CD4-positive, alpha-beta T cell treated with Interleukin-10 for 1 hour (primary cell): Measurements from ENCODE around the gene TRPM2.

Source experiments
- DNase-seq: peaks from one replicate; pipeline ENCODE4 v3.0.0-alpha.2; 2020

Gene TRPM2

DNA sequence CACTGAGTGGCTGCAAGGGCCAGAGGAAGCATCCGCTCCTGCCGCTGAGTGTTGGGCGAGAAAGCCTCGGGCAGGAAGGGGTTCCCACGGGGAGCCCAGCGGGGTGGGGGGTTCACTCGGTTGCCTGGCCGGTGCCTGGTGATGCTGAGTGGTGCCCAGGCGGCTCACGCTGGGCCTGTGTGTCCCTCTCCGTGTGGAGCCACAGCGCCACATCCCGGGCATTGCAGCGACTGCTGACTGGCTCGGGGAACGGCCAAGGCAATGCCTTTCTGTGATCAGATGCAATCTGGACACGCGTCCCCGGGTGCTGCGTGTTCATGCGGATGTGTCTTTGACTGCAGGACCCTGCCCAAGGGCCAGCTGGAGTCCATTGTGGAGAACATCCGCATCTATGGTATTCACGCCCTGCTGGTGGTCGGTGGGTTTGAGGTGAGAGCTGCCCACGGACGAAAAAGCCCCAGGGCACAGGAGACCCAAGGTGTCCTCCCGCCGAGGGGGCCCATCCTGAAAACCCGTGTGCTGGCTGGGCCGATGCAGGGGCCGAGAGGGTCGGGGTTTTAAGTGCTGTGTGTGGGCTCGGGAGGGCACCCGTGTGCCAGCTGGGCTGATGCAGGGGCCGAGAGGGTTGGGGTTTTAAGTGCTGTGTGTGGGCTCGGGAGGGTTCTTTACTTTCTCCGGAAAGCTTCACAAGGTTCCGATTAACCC is 30.6 kb upstream of the TRPM2 start:
- no peak for DNase-seq

DNA sequence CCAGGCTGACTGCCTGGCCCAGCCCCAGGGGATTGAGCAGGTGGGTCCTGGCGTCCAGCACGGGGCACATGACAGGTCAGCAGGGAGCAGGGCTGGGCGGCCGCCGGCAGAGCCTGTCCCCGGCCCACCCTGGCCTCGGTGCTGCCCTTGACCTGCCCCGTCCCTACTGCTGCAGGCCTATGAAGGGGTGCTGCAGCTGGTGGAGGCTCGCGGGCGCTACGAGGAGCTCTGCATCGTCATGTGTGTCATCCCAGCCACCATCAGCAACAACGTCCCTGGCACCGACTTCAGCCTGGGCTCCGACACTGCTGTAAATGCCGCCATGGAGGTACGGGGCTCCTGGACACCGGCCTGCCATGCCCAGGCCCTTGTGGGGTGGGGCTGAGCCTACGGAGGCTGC is 29.8 kb upstream of the TRPM2 start:
- no peak for DNase-seq

DNA sequence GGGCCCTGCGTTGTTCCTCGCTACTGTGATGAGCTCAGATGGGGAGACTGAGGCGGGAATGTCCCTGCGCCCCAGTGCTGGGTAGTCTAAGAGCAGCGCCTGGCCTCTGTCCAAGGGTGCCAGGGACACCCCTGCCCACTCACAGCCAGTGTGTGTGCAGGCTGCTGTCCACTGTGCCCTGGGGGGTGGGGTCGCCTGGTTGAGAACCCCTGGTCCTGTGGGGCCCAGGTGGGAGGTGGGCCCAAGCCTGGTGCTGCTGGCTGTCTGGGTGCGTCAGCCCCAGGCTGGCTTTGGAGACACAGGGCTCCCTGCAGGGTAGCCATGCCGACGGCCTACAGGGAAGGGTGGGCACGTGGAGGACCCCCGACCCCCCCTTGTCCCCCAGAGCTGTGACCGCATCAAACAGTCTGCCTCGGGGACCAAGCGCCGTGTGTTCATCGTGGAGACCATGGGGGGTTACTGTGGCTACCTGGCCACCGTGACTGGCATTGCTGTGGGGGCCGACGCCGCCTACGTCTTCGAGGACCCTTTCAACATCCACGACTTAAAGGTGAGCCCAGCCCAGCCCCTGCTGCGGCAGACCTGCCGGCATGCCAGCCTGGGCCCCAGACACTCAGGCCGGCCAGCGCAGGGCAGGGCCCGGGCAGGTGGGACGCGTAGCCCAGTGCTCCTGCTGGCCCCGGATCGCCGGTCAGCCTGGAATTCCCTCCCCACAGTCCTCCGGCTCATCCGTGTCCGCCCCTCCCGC is 29.1 kb upstream of the TRPM2 start:
- DNase-seq = no peak

DNA sequence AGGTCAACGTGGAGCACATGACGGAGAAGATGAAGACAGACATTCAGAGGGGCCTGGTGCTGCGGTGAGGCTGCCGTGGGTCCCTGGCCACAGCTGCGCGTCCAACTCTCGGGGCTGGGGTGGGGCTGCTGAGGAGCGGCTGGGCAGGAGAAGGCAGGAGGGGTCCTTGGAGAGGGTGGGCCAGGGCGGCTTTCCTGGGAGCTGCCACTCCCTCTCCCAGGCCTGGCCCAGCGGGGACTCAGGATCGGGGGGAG is 28.6 kb upstream of the TRPM2 start:
- DNase-seq = no peak

DNA sequence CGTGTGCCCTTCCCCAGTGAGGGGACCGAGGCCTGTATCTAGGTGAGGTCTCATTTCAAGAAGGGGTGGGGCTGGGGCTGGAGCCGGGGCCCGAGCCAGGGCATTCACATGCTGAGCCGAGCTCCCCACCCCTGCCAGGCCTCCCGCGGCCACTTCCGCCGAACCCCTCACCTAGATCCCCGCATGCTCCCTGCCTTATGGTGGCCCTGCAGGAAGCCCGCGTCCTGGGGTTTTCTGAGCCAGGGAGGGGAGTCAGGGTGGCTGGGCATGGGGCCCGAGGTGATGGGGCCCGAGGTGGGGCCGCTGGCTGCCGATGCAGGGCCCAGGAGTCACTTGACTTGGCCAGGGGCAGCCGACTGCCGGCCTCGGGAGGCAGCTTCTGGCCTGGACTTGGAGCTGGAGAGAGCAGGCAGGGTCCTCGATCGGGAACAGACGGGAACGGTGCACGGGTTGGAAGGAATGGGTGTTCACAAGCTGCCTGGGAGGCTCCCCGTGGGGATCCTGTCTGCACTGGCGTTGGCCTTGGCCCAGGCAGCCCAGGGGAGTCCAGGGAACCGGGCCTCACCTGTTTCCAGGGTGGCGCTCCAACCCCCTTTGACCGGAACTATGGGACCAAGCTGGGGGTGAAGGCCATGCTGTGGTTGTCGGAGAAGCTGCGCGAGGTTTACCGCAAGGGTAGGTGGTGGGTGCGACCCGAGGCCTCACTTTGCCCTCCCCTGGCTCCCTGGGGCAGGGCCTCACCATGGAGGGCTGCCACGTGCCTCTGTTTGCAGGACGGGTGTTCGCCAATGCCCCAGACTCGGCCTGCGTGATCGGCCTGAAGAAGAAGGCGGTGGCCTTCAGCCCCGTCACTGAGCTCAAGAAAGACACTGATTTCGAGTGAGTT is 27.8 kb upstream of the TRPM2 start:
- no peak for DNase-seq

DNA sequence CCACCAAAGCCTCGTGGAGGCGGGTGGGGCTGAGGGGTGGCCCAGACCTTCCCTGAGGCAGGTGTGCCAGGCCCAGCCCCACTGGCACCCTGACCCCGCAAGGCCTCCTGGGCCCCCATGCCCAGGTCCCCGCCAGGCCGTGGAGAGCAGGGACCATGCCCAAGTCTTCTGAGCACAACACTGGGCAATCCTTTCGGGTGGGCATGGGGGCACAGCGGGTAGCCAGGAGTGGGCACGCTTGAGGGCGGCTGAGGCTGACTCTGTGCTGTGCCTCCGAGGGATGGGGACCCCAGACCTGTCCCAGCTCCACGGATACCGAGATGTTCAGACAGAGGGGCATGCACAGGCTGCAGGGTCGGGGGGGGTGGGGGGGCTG is 27.2 kb upstream of the TRPM2 start:
- no peak for DNase-seq

DNA sequence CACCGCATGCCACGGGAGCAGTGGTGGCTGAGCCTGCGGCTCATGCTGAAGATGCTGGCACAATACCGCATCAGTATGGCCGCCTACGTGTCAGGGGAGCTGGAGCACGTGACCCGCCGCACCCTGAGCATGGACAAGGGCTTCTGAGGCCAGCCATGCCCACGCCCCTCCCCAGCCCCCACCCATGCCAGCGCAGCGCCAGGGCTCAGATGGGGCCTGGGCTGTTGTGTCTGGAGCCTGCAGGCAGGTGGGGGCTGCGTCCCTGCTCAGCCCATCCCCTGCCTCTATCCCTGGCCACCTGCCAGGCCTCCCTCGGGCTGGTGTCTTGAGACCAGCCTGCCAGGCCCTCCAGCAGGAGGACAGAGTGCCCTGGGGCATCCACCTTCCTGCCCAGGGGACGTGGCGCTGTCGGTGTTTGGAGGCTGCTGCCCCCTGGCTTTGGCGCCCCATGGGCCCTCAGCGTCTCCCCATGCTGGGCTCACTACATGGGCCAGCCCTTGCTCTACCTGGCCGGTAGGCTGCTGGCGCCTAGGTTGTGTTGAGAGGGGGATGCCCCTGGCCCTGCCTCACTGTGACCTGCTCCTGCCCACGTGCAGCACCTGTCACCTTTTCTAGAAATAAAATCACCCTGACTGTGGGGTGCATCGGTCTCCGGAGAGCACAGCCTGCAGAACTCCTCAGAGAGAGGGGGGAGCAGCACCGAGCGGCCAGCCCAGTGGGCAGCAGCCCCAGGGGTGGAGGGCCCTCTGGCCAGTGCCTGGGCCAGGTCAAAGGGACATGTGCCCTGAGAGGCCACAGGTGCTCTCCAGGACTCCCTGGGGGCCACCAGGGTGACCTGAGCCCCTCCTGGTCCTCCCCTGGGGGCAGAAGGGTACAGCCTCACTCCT is 26.5 kb upstream of the TRPM2 start:
- DNase-seq = no peak

DNA sequence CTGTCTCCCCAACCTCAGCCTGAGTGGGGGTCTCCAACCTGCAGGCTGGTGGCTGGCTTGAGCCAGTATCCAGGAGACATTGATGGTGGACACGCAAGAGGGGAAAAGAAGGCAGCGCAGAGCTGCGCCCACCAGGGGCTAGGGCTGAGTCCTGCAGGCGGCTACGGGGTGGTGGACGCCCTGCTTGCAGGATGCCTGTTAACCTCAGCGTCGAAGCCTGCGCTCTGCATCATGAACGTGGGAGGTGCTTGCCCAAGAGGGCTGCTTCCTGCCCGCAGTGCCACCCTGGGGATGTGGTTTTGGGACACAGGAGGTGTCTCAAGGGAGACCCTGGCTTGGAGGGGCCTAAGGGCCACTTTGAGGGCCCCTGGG is 25.8 kb upstream of the TRPM2 start:
- DNase-seq = no peak

DNA sequence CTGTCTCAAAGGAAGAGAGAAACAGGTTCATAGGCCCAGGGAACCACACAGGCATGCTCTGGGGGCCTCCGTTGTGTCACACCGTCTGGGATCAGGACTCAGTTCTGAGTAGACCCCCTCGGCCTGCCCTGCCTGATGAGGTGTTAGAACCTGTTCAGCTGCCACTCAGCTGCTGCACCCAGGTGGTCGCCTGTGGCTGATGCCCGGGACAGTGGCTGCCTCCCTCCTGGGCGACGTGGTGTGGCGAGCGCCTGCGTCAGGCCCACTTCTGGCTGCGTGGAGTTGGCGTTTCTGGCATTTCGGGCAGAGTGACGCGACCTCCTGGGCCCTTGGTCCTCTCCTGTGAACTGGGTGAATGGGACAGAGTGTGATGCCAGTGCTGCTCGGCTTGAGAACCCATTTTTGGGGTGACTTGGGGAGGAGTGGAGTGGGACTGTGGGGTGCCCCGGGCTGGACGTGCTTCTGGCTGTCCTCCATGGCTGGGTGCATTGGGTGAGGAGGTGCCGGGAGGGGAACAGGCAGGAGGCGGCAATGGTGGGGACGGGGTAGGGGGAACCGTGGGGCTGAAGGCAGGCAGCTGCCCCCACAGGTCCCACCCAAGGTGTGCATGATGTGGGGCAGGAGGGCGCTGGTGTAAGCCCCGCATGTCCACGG is 25.1 kb upstream of the TRPM2 start:
- DNase-seq = no peak

DNA sequence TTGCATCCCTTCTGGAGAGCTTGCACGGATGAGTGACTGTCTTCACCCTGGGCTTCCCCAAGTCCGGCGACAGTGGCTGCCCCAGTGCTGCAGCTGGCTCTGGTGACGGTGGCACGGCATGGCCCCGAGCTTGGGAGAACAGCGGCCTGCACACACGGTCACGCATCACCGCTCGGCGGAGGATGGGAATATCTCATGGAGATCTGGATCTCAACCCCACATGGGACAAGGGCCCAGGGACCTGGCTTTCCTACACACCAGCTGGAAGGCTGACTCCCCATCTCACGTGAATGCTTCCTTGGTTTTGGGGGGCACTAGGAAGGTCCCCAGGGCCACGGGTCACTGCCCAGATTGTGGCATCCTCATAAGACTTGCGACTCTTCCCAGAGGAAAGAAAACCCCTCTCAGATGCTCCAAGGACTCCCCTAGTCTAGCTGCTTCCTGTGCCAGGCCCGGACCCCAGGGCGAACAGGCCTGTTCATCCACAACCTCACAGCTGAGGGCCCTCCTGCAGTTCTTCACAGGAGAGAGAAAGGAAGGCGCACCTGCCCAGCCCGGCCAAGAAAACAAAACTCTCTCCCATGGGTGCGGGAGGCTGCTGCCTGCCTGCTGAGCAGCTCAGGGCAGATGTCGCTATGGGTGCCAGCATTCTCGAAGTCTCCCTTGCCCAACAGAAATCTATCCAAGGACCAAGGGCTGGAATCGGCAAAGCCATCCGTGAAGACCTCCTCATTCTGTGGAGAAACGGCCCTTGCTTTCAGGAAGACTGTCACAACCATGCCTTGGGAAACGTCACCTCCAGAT is 24.1 kb upstream of the TRPM2 start:
- DNase-seq = no peak

DNA sequence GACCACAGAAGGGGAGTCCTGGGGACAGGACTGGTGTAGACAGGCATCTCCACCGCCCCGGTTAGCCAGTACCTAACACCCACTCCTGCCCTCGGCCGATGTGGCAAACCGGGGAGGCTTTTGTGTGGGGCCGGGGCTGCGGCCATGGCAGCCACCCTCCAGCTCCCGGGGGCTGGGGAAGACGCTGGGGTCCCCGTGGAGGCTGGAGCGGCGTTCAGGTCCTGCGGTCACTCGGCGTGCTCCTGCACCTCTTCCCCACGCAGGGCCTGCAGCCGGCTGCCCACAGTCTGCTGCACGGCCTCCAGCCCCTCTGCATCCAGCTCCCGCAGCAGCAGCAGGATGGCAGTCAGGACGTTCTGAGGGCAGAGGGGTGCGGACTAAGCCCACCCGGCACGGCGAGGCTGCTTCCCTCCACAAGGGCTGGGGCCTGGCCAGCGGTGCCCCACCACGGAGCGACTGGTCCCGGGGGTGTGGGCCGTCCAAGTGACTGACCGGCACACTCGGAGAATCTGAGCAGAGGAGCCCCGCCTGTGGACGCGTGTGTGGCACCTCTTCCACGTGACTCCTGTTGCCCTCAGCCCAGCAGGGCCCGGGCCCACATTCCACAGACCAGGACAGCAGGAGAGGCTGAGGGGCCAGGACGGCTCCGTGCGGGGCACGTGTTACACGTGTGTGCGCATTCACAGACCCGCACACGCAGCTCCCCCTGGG is 23.3 kb upstream of the TRPM2 start:
- DNase-seq = no peak

DNA sequence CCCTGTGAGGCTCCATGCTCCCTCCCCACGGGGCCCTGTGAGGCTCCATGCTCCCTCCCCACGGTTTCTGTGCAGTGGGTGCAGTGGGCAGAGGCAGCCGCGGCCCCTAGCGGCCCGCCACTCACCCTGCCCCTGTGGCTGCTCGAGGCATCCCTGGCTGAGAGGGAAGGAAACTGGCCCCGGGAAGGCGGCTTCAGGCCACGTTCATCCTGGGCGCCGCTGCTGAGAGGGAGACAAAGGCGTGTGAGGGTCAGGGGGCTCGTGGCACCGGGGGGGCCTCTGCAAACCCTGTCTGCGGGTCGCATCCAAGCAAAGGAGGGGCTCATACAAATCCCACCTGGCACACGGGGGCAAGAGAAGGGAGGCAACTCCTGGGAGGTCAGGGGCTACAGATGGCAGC is 22.7 kb upstream of the TRPM2 start:
- DNase-seq = no peak

DNA sequence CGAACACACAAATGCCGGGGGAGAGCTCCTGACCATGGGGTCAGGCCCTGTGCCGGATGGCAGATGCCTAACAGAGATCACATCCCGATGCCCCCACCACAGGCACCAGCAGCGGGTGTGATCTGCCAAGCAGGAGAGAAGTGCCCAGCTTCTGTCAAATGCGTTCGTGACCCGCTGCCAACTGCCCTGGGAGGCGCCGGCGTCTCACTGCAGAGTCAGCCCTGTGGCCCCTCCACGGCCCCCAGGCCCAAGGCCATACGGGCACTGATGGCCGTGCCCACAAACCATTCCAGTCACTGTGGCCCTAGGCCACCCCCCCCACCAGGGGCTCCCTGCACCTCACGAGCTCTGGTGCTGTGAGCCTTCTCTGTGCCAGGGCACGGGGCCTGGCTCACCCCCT is 22.2 kb upstream of the TRPM2 start:
- DNase-seq = no peak

DNA sequence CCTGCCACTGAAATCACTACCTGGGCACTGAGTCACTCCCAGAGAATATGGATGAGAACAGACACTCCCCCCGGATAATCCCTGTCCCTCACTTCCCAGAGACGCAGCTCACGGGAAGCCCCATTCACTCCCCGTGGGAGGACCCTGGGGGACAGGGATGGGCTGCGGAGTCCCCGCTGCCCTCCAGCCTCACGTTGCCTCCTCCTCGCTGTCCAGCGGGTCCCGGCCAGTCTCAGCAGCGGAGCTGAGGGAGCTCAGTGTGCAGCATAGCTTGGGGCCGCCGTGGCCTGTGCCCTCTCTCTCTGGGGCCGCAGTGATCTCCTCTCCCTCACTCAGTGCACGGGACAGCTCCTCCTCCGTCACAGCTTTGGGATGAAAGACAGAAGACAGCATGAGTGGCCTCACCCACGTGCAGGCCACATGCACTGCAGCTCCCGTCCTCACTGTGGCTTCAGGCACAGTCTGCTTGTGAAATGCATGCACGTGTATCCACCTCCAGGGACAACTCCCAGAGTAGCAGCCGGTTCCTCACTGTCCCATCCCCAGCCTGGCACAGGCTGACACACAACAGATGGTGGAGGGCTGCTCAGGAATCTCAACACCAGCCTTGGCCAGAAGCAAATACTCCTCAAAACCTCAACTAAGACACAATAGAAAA is 21.6 kb upstream of the TRPM2 start:
- no peak for DNase-seq

DNA sequence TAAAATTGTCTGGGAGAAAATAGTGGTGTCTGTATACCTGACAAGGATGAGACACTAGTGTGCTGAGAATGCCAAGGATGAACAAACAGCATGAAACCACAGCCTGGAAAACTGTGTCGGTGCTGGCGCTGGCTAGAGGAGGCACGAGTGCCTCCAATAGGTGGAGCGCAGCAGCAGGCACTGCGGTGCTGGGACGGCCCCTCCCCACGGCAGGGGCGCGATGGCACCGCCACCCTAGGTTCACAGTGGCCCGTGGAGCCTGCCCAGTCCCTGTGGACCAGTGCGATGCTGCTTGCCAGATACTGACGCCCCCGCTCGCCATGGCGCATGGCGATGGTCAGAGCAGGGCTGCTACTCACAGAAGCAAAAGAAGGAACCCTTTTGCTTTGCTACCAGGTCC is 21.0 kb upstream of the TRPM2 start:
- no peak for DNase-seq

DNA sequence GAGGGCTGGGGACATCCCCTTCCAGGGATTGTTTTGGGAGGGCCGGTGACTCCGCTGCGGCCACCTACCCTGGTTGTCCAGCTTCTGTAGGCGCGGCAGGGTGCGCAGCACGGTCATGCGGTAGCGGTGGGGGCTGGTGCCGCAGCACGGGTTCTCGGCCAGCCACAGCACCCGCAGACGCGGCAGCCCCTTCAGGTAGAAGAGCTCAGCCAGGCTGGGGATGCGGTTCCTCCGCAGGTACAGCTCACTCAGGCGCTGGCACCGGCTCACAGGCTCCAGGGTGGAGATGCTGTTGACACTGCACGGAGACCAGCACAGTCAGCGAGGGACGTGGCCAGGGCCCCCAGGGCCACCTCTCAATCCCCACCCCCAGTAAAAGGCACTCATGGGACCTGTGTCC is 20.5 kb upstream of the TRPM2 start:
- no peak for DNase-seq

DNA sequence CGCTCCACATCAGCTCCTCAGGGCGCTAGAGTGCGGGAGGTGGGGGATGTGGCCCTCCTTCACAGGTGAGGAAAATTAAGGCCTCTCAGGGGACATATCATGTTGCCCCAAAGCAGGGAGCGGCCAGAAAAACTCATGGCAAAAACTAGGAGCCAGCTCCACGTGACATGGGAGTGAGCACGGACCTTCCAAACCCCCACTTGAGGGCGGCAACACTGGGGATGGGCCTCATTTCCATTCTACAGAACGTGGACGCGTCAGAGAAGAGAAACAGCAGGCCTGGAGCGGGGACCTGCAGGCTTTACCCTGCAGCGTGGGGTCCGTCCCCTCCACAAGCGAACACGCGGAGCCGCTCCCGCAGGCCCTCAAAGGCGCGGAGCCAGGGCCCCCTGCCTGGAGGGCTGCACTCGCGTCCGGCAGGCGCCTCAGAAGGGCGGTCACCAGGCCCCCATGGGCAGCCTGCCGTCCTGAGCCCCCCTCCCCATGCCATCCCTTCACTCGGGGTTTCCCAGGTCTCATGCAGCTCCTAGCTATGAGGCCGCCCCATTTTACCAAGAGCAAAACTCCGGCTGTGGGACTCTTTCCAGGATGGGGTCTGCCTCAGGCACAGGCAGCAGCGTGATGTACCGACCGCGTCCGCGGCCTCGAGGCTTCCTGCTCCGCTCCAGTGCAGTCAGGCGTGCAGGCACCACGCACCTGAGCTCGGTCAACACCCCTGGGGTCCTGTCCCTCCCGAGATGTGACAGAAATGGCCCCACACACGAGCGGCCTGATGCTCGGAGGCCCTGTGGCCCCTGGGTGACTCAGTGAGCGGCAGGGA is 19.7 kb upstream of the TRPM2 start:
- DNase-seq = no peak

DNA sequence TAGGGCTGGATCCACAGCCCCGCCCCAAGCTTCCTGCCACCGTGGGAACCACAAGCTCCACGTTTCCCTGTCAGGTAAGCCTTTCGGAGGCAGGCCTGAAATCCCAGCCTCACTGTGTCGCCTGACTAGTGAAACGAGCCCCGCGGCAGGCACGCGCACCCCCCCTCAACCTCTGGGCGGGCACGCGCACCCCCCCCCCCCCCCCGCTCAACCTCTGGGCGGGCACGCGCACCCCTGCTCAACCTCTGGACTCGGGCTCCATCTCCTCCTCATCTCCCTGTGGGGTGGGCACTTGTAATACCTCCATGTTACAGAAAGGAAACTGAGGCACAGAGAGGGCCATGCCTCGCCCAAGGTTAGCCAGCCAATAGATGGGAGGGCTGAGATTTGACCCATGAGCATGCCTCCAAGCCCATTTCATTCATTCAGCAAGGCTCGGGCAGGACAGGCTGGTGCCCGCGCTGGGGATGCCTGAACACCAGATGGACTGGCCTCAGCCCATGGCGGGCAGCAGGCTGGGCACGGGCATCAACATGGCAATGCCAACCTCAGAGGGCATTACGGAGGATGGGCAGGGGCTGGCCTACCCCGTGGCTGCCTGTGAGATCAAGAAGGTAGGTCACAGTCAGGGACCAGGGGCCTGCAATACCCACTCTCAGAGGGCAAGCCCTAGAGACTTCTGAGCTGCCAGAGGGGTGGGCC is 18.9 kb upstream of the TRPM2 start:
- no peak for DNase-seq
